IMR-90 (cell line): ENCODE measurements around the gene PRRC2B. TPM values are rescaled to one million over a fixed set of nuclear protein-coding genes. Genes with fewer than 3 reads are reported as not detected.
A peak's percentile ranks its signal among the peaks of the same experiment; 100 is the strongest.

Experiments
- ATAC-seq: fragments of 200-7000 bp; cut with Tn5 transposase; 2 replicates; pipeline ENCODE4 v1.9.1; 2020; ENCODE audit warnings: low read depth, mild to moderate bottlenecking, moderate library complexity
- BruUV-seq: library from RNA; stranded (reverse); fragments of 400-500 nt; replicated peaks from 2 replicates; lab custom pipeline; 2021; lab: Mats Ljungman, UMichigan
- CTCF ChIA-PET: fragments of 300-600 bp; formaldehyde crosslinking; extraction: SDS; loops from one replicate; lab custom pipeline; 2021; ENCODE audit warnings: antibody characterized with exemption; lab: Yijun Ruan, JAX
- POLR2A ChIA-PET: fragments of 300-600 bp; sonication (Branson Sonifier 250); formaldehyde crosslinking; loops from one replicate; lab custom pipeline; 2022; ENCODE audit warnings: antibody characterized with exemption; ENCODE audit not compliant: unreplicated experiment; lab: Charles Lee
- DNase-seq: peaks from one replicate; pipeline ENCODE4 v3.0.0; 2013
- H2AFZ ChIP-seq: replicated peaks from 2 replicates; pipeline ENCODE3; 2013; ENCODE audit warnings: low read length, mild to moderate bottlenecking; ENCODE audit not compliant: poor library complexity
- H2AK5ac ChIP-seq: 2 replicates; pipeline ENCODE4 v1.6.1; 2013; ENCODE audit warnings: low read depth, low read length, inconsistent platforms
- H2AK9ac ChIP-seq: replicated peaks from 2 replicates; pipeline ENCODE3; 2013; ENCODE audit warnings: mild to moderate bottlenecking, low read depth, low read length, moderate library complexity; ENCODE audit not compliant: poor library complexity
- H2BK120ac ChIP-seq: 2 replicates; pipeline ENCODE4 v1.6.1; 2013; ENCODE audit warnings: low read depth, low read length, inconsistent platforms
- H2BK15ac ChIP-seq: 3 replicates; pipeline ENCODE4 v1.6.1; 2013; ENCODE audit warnings: low read depth, low read length, inconsistent platforms
- H2BK20ac ChIP-seq: 2 replicates; pipeline ENCODE4 v1.6.1; 2013; ENCODE audit warnings: low read depth, mild to moderate bottlenecking, inconsistent platforms, low read length, moderate library complexity
- H2BK5ac ChIP-seq: 2 replicates; pipeline ENCODE4 v1.6.1; 2013; ENCODE audit warnings: mild to moderate bottlenecking, low read depth, low read length, inconsistent platforms; ENCODE audit not compliant: poor library complexity, severe bottlenecking
- H3K14ac ChIP-seq: replicated peaks from 2 replicates; pipeline ENCODE4 v1.6.1; 2013; ENCODE audit warnings: low read depth, low read length, inconsistent platforms
- H3K18ac ChIP-seq: 2 replicates; pipeline ENCODE4 v1.6.1; 2013; ENCODE audit warnings: low read depth, low read length, control low read depth
- H3K23ac ChIP-seq: 2 replicates; pipeline ENCODE4 v1.6.1; 2013; ENCODE audit warnings: low read depth, low read length, inconsistent platforms
- H3K27ac ChIP-seq: 2 replicates; pipeline ENCODE4 v1.5.1; 2013; ENCODE audit warnings: mild to moderate bottlenecking, control low read depth, low read length; ENCODE audit not compliant: insufficient read depth
- H3K27me3 ChIP-seq: 2 replicates; pipeline ENCODE4 v1.6.1; 2013; ENCODE audit warnings: low read length; ENCODE audit not compliant: control insufficient read depth, insufficient read depth
- H3K36me3 ChIP-seq: 2 replicates; pipeline ENCODE4 v1.6.1; 2013; ENCODE audit warnings: low read length, mixed read lengths; ENCODE audit not compliant: control insufficient read depth, insufficient read depth
- H3K4ac ChIP-seq: 2 replicates; pipeline ENCODE4 v1.6.1; 2013; ENCODE audit warnings: low read depth, low read length, inconsistent platforms
- H3K4me1 ChIP-seq: 2 replicates; pipeline ENCODE4 v1.6.1; 2013; ENCODE audit warnings: low read length, mixed read lengths; ENCODE audit not compliant: control insufficient read depth, insufficient read depth
- H3K4me2 ChIP-seq: 2 replicates; pipeline ENCODE4 v1.6.1; 2013; ENCODE audit warnings: low read depth, mild to moderate bottlenecking, control low read depth, low read length, moderate library complexity
- H3K4me3 ChIP-seq: 2 replicates; pipeline ENCODE4 v1.5.1; 2013; ENCODE audit warnings: low read depth, mild to moderate bottlenecking, control low read depth, low read length, moderate library complexity; ENCODE audit not compliant: insufficient read depth
- H3K56ac ChIP-seq: 2 replicates; pipeline ENCODE4 v1.6.1; 2013; ENCODE audit warnings: low read length, inconsistent platforms; ENCODE audit not compliant: insufficient read depth; ENCODE audit errors: extremely low read depth
- H3K79me1 ChIP-seq, 2 experiments: 2 replicates each; pipeline ENCODE4 v1.6.1; 2013; ENCODE audit warnings: low read length in 2 of 2, inconsistent platforms in 1 of 2, low read depth in 1 of 2
- H3K9ac ChIP-seq: 2 replicates; pipeline ENCODE4 v1.6.1; 2013; ENCODE audit warnings: low read depth, low read length, control low read depth
- H3K9me1 ChIP-seq: 2 replicates; pipeline ENCODE4 v1.6.1; 2013; ENCODE audit warnings: low read length, inconsistent platforms; ENCODE audit not compliant: insufficient read depth
- H3K9me3 ChIP-seq: 2 replicates; pipeline ENCODE4 v1.6.1; 2013; ENCODE audit warnings: low read length; ENCODE audit not compliant: control insufficient read depth, insufficient read depth
- H4K20me1 ChIP-seq: 2 replicates; pipeline ENCODE4 v1.6.1; 2013; ENCODE audit warnings: low read length, inconsistent platforms; ENCODE audit not compliant: insufficient read depth
- H4K5ac ChIP-seq: 2 replicates; pipeline ENCODE4 v1.6.1; 2013; ENCODE audit warnings: mild to moderate bottlenecking, low read depth, low read length, control low read depth
- H4K8ac ChIP-seq, 2 experiments: 2 replicates each; pipeline ENCODE4 v1.6.1; 2013; ENCODE audit warnings: low read depth in 2 of 2, low read length in 2 of 2, control low read depth in 1 of 2, inconsistent platforms in 1 of 2
- H4K91ac ChIP-seq: 2 replicates; pipeline ENCODE4 v1.6.1; 2013; ENCODE audit warnings: low read depth, low read length, inconsistent platforms; ENCODE audit not compliant: insufficient read depth
- CEBPB ChIP-seq: IDR thresholded peaks from 2 replicates; pipeline ENCODE4 v1.6.1; 2012; ENCODE audit warnings: low read depth, low read length, improper control_type of control experiment
- FOS ChIP-seq: fragments of 150-350 bp; IDR thresholded peaks from 2 replicates; pipeline ENCODE4 v1.6.1; 2016; ENCODE audit warnings: low read depth, low read length
- NFE2L2 ChIP-seq: fragments of 150-350 bp; IDR thresholded peaks from 2 replicates; pipeline ENCODE4 v1.6.1; 2016; ENCODE audit warnings: low read depth, mild to moderate bottlenecking, low read length
- RCOR1 ChIP-seq: IDR thresholded peaks from 2 replicates; pipeline ENCODE4 v1.6.1; 2012; ENCODE audit warnings: mild to moderate bottlenecking, low read length, improper control_type of control experiment; ENCODE audit not compliant: insufficient replicate concordance
- SMC3 ChIP-seq: fragments of 150-350 bp; IDR thresholded peaks from 2 replicates; pipeline ENCODE4 v1.6.1; 2016; ENCODE audit warnings: low read depth, mild to moderate bottlenecking, antibody characterized with exemption, low read length, moderate library complexity
- WGBS, 2 experiments: methylation state at CpG; one replicate each; pipeline versions ENCODE4 v1.1.5 to v1.1.7; 2013; ENCODE audit warnings: missing lambda C conversion rate in 2 of 2; ENCODE audit not compliant: insufficient read length in 1 of 2; ENCODE audit errors: extremely low coverage in 2 of 2; 5-methylcytosine and 5-hydroxymethylcytosine counted together
- dilution Hi-C: fragments of 300-500 bp; cut with HindIII; formaldehyde crosslinking; loops from one replicate; pipeline ENCODE4 v1.14.3; 2018; ENCODE audit warnings: low sequenced_read_pairs; ENCODE audit not compliant: unreplicated experiment
- in situ Hi-C: fragments of 300-500 bp; cut with MboI; formaldehyde crosslinking; loops from 3 replicates; pipeline ENCODE4 v1.14.3; 2019; ENCODE audit warnings: low sequenced_read_pairs, inconsistent platforms, mixed read lengths
- intact Hi-C: fragments of 100-400 bp; cut with micrococcal nuclease; formaldehyde crosslinking; loops from 2 replicates; pipeline ENCODE4 v1.10.0; 2022
- polyA plus RNA-seq, 3 experiments: library from polyadenylated mRNA; depleted of rRNA; stranded (reverse); fragments of >200 nt; gene quantifications; 2 replicates each; pipeline ENCODE4 v1.2.3, GENCODE V29; 2012; ENCODE audit warnings: low replicate concordance in 1 of 3
- total RNA-seq: library from RNA; depleted of rRNA; stranded (reverse); fragments of >200 nt; gene quantifications from 2 replicates; pipeline ENCODE4 v1.2.3, GENCODE V29; 2012

The PRRC2B gene
- total and polyA plus RNA-seq, 2 of the 4 experiments (the other 2 are of a cell fraction): 19.4 to 39.1 TPM

- Histone ChIP-seq H4K20me1 (peaks cover 98% of the 10 kb centered on the region), H3K36me3 (peaks cover 4% of the 10 kb centered on the region), H3K18ac (peak overlapping the region; percentile 13; the same call in 1 of the 2 replicates), H3K14ac (peak overlapping the region; percentile 47), H3K27ac (peak overlapping the region; percentile 48; the same call in 1 of the 2 replicates), H3K9ac (no peak overlapping the region), H2AFZ (no peak overlapping the region), H3K9me3 (no peaks in the 10 kb centered on the region), H3K4me1 (peaks cover 44% of the 10 kb centered on the region), H3K4ac (peak overlapping the region; percentile 71), H2BK5ac (peak overlapping the region; percentile 47), H2BK120ac (peak overlapping the region; percentile 38), H3K56ac (no peak overlapping the region), H4K5ac (no peak overlapping the region), H4K91ac (peak overlapping the region; percentile 9; the same call in 1 of the 2 replicates), H3K27me3 (no peaks in the 10 kb centered on the region), H3K79me1 (peaks cover 0 to 65% of the 10 kb centered on the region in 2 experiments; a peak in 2 of 4 replicates), H2BK15ac (no peak overlapping the region), H4K8ac (peak overlapping the region in 1 of 2 experiments; percentile 12; a peak in 1 of 4 replicates), H2AK9ac (no peak overlapping the region), H3K9me1 (peaks cover 45% of the 10 kb centered on the region), H3K4me3 (no peak overlapping the region), H3K4me2 (peak overlapping the region; percentile 77), H2AK5ac (peak overlapping the region; percentile 41), H2BK20ac (0 out of 2 replicates have a peak overlapping the region, but pooled peaks have one; percentile 24), H3K23ac (peak overlapping the region; percentile 69; the same call in 1 of the 2 replicates)
- ChIA-PET POLR2A (no interaction called here), CTCF (interaction anchor here (0.6 kb wide), 1 partner anchor 24 kb away, joined by 3 read pairs; no protein-coding TSS in a partner anchor)
- in situ Hi-C loops: no loop called here
- intact Hi-C loops: no loop called here
- ATAC-seq: peak; percentile 62
- DNase-seq: peak; percentile 89
- dilution Hi-C loops: no loop called here
- WGBS, 2 experiments: 20% methylated on average over 5 of the region's 12 CpGs; no CpG with 5 or more reads in 1 of the 2 experiments
- no peak for TF ChIP-seq SMC3
- TF ChIP-seq FOS: 0 out of 2 replicates have a peak, but pooled peaks have one; percentile 18
- TF ChIP-seq CEBPB: peak; percentile 94
- TF ChIP-seq RCOR1: no peak
- peak; percentile 56; the same call in 1 of the 2 replicates for TF ChIP-seq NFE2L2
- BruUV-seq: no TSS peak
These were observed 9.0 kb downstream of the PRRC2B start for GRCh38 chr9:131402738-131403492.
